Pancreas (tissue), 10 donors: Measurements from ENCODE around the gene CAPZA1. TPM values are rescaled to one million over a fixed set of nuclear protein-coding genes. Genes with fewer than 3 reads are reported as not detected.
A peak's percentile ranks its signal among the peaks of the same experiment; 100 is the strongest.

Experiments
- ATAC-seq, 4 donors: fragments of 200-7000 bp; cut with Tn5 transposase; one replicate each; pipeline versions ENCODE4 v1.8.0 to v1.9.1; 2020; ENCODE audit warnings: mild to moderate bottlenecking in 4 of 4, moderate library complexity in 4 of 4
- DNase-seq, 6 donors: peaks; one replicate each; pipeline ENCODE4 v3.0.0-alpha.2; 2020
- FAIRE-seq: peaks from 2 replicates; lab custom pipeline; 2012; peaks lifted over from hg19 to GRCh38; lab: Jason Lieb, UNC
- H3K27ac ChIP-seq, 4 donors: fragments of 200-600 bp; sonication (generic); 1 replicate in 3 of 4; 2 replicates in 1 of 4; pipeline versions ENCODE4 v1.5.0 to v1.8.0; 2020
- H3K27me3 ChIP-seq, 4 donors: fragments of 200-600 bp; one replicate each; pipeline ENCODE4 v1.8.0; 2021
- H3K36me3 ChIP-seq, 3 donors: fragments of 200-600 bp; sonication (generic) in 1 of 3; one replicate each; pipeline versions ENCODE4 v1.5.0 to v1.8.0; 2020 to 2021
- H3K4me1 ChIP-seq, 3 donors: fragments of 200-600 bp; one replicate each; pipeline ENCODE4 v1.8.0; 2021
- H3K4me3 ChIP-seq, 4 donors: fragments of 200-600 bp; sonication (generic) in 2 of 4; one replicate each; pipeline versions ENCODE4 v1.5.0 to v1.8.0; 2020 to 2021
- H3K9me3 ChIP-seq, 4 donors: fragments of 200-600 bp; one replicate each; pipeline ENCODE4 v1.8.0; 2021
- WGBS, 2 donors: extraction: QIAGEN DNeasy Blood & Tissue Kit; methylation state at CpG; one replicate each; pipeline ENCODE4 v1.1.7; 2013; 5-methylcytosine and 5-hydroxymethylcytosine counted together
- intact Hi-C, 3 donors: fragments of 100-400 bp; cut with DNase I; formaldehyde crosslinking; loops; one replicate each; pipeline versions ENCODE4 v1.11.1 to v1.14.2; 2022
- polyA plus RNA-seq, 2 donors: library from polyadenylated mRNA; stranded (reverse); fragments of 200-250 nt; gene quantifications; one replicate each; pipeline ENCODE4 v1.2.3, GENCODE V29; 2013
- total RNA-seq, 6 donors: library from RNA; stranded (reverse); fragmentation: NEBNext Ultra II Directional in 4 of 6; extraction: Animal tissue kit (Norgen Biotek cat#: 25700) in 4 of 6; gene quantifications; one replicate each; pipeline versions ENCODE4 v1.2.1 to v1.2.4, GENCODE V29; 2021 to 2023
- TF ChIP-seq, protein P1 (sequence below), 4 donors: fragments of 200-600 bp; sonication (generic) in 3 of 4; IDR thresholded peaks; one replicate each; pipeline versions ENCODE4 v1.5.0 to v1.8.0; 2021; ENCODE audit warnings: antibody characterized with exemption in 4 of 4
- donor health status: healthy with polysubstance abuse.
- donor health status: DM: no; HTN: no; CAD: no; lungs with moderate emphysema.
- donor health status: DM: no; HTN: no; CAD: no.
- donor health status: control.
- donor health status: control.
- donor health status: Bipolar disorder and iron deficiency.
- donor health status: DM: yes; HTN: yes; CAD: no.
- donor health status: DM: no; HTN: no; CAD: no.
- donor health status: DM: no; HTN: no; CAD: no.
- donor health status: DM: yes; HTN: yes; CAD: no.

Gene CAPZA1
- total and polyA plus RNA-seq, 8 donors, result 27.2 to 60.5 (median 31.6) TPM

DNA sequence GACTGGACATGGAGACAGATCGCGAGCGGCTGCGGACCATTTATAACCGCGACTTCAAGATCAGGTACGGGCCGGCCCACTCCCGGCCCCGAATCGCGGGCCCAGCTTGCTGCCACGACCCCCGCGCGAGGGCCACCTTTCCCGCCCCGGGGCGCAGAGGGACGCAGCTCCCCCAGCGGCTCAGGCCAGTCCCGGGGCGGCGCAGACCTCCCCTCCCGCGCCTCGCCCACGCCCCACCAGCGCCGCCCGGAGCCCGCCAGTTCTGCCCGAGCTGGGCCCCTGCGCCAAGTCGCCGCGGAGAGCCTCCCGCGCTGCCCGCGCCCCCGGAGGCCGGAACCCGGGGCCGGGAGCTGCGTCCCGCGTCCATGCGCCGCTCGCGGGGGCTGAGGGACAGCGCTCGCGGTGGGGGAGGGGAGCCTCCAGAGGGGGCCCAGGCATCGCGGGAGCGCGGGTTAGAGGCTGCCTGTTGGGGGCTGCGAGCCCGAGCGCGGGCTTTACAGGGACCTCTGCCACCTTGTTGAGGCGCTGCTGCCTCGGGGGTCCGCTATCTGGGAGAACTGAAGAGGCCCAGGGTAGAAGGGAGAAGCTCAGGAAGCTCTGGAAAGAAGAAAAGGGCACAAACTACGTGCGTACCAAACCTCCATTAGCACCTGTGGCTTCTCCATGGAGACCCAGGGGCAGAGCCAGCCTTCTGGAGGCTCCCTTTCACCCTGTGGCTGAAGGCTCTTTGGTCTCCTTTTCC lies 55.5 kb downstream of the CAPZA1 start:
- TF ChIP-seq, protein P1, sequence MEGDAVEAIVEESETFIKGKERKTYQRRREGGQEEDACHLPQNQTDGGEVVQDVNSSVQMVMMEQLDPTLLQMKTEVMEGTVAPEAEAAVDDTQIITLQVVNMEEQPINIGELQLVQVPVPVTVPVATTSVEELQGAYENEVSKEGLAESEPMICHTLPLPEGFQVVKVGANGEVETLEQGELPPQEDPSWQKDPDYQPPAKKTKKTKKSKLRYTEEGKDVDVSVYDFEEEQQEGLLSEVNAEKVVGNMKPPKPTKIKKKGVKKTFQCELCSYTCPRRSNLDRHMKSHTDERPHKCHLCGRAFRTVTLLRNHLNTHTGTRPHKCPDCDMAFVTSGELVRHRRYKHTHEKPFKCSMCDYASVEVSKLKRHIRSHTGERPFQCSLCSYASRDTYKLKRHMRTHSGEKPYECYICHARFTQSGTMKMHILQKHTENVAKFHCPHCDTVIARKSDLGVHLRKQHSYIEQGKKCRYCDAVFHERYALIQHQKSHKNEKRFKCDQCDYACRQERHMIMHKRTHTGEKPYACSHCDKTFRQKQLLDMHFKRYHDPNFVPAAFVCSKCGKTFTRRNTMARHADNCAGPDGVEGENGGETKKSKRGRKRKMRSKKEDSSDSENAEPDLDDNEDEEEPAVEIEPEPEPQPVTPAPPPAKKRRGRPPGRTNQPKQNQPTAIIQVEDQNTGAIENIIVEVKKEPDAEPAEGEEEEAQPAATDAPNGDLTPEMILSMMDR (IDR thresholded peaks at IDR 0.05), result no peak
- 0 to 1% methylated on average over 59 to 68 of the region's 68 CpGs for WGBS, 2 donors

DNA sequence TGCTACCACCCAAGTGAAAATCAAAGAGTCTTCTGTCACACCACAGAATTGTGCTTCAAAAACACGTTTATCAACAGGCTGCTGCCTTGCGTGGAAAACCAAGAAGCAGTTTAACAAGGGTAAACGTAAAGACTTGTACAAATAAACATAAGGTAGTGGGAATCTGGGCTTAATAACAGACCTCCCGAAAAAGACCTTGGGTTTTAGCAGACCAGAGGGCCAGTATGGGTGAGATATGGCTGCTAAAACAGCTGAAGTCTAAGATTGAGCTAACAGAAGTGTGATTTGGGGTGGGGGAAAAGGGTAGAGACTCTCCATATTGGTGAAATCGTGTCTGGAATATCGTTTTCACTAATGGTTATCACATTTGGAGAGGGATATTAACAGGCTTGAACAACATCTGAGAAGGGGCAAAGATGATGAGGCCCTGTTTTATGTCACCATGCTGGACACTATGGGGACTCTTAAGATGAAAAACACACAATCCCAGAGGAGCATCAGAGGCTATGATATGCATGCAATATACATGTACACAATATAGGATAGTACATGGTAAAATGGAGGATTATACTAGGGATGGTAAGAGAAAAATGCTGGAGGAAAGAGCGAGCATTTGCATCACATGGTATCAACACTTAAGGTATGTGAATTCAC lies 56.2 kb downstream of the CAPZA1 start:
- peaks cover 0 to 8% (median 5%) of the 10 kb centered on the region in 3 donors for H3K4me1 ChIP-seq
- peak overlapping the region; percentile 63 to 94 (median 78) for H3K4me3 ChIP-seq
- intact Hi-C loops, result no loop called here
- peak overlapping the region; percentile 71 to 93 (median 76) for H3K27ac ChIP-seq
- no peaks in the 10 kb centered on the region for H3K9me3 ChIP-seq
- DNase-seq, result no peak
- FAIRE-seq, result no peak
- no peaks in the 10 kb centered on the region for H3K36me3 ChIP-seq
- TF ChIP-seq, protein P1 (IDR thresholded peaks at IDR 0.05), result no peak
- WGBS, 2 donors, result 29 to 38% methylated on average over 7 of the region's 7 CpGs
- no peak for ATAC-seq
- H3K27me3 ChIP-seq, result no peaks in the 10 kb centered on the region

More for the DNA sequence above, 55.5 kb downstream of the CAPZA1 start:
- no peaks in the 10 kb centered on the region for H3K27me3 ChIP-seq
- peak overlapping the region; percentile 71 to 93 (median 76) for H3K27ac ChIP-seq
- H3K4me1 ChIP-seq, result peaks cover 0 to 8% (median 5%) of the 10 kb centered on the region in 3 donors
- intact Hi-C loops, result no loop called here
- FAIRE-seq, result no peak
- H3K9me3 ChIP-seq, result no peaks in the 10 kb centered on the region
- no peaks in the 10 kb centered on the region for H3K36me3 ChIP-seq
- peak overlapping the region; percentile 63 to 94 (median 78) for H3K4me3 ChIP-seq
- ATAC-seq, result peak; percentile 58 to 78 (median 71)
- DNase-seq, result peak in 5 of 6 donors; percentile 43 to 82 (median 61)

DNA sequence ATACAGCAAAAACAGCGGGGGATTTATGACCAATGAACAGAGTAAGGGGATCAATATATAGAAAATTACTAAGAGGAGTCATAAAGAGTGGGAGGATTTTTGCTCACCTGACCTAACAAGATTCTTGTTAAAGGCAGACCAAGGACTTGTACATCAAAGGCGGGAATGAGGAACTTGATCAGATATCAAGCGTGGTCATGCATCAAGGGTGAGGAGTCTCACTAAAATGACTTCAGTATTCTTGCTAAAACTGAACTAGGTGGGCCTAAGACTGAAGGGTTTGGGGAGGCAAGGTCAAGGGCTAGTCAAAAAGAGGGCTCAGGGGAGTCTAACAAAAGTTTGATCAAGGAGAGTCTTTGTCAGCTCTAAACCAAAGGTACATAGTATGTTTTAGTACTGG lies 56.9 kb downstream of the CAPZA1 start:
- ATAC-seq (no peak), DNase-seq (no peak), FAIRE-seq (no peak)
- Histone ChIP-seq H3K4me3 (no peak overlapping the region), H3K27ac (no peak overlapping the region), H3K4me1 (peaks cover 0 to 8% (median 5%) of the 10 kb centered on the region in 3 donors), H3K9me3 (no peaks in the 10 kb centered on the region), H3K36me3 (no peaks in the 10 kb centered on the region), H3K27me3 (no peaks in the 10 kb centered on the region)
- 93 to 95% methylated on average over 3 of the region's 3 CpGs for WGBS, 2 donors
- TF ChIP-seq, protein P1 (IDR thresholded peaks at IDR 0.05), result no peak
- intact Hi-C loops, result no loop called here

DNA sequence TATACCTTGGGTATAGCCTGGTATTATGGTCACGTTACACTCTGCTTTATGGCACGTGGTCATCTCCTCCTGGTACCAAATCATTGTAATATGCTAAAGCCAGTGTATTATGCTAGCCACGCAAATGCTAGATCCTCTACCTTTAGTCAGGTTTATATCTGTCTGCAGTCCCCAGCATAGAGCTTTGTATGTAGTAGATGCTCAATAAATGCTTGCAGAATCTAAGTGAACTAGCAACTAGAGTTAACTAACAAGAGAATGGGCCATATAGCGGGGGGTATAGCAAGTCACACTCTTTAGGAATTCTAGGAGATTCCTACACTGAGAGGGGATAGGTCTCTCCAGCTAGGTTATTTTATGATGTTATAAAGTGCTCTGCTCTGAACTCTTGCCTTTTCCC lies 57.9 kb downstream of the CAPZA1 start:
- DNase-seq (no peak), ATAC-seq (no peak), FAIRE-seq (no peak)
- H3K27ac ChIP-seq, result no peak overlapping the region
- 98 to 100% methylated on average over 4 of the region's 4 CpGs for WGBS, 2 donors
- TF ChIP-seq, protein P1 (IDR thresholded peaks at IDR 0.05), result no peak
- H3K4me3 ChIP-seq, result no peak overlapping the region
- no peaks in the 10 kb centered on the region for H3K27me3 ChIP-seq
- intact Hi-C loops, result no loop called here
- peaks cover 0 to 8% (median 5%) of the 10 kb centered on the region in 3 donors for H3K4me1 ChIP-seq
- H3K9me3 ChIP-seq, result no peaks in the 10 kb centered on the region
- no peaks in the 10 kb centered on the region for H3K36me3 ChIP-seq
